GM23338 (cell line): ENCODE measurements around the gene IPO13. TPM values are rescaled to one million over a fixed set of nuclear protein-coding genes. Genes with fewer than 3 reads are reported as not detected.

ENCODE experiments used
- ATAC-seq: fragments of 200-7000 bp; cut with Tn5 transposase; 3 replicates; pipeline ENCODE4 v1.9.1; 2020
- DNase-seq: peaks from one replicate; pipeline ENCODE4 v3.0.0-alpha.2; 2015; ENCODE audit warnings: low spot score
- H2AFZ ChIP-seq: fragments of 200-600 bp; sonication (generic); 2 replicates; pipeline ENCODE4 v1.8.0; 2016; ENCODE audit warnings: antibody characterized with exemption, mild to moderate bottlenecking, moderate library complexity
- H3F3A ChIP-seq: fragments of 200-600 bp; sonication (generic); replicated peaks from 2 replicates; pipeline ENCODE4 v1.8.0; 2017; ENCODE audit warnings: antibody characterized with exemption, mixed run types, low read depth
- H3K27ac ChIP-seq: fragments of 200-600 bp; sonication (generic); 2 replicates; pipeline ENCODE4 v1.6.1; 2016; ENCODE audit warnings: low read depth
- H3K27me3 ChIP-seq: fragments of 200-600 bp; sonication (generic); 2 replicates; pipeline ENCODE4 v1.8.0; 2016; ENCODE audit warnings: mild to moderate bottlenecking, mixed run types, moderate library complexity; ENCODE audit not compliant: insufficient read depth
- H3K36me3 ChIP-seq: fragments of 200-600 bp; sonication (generic); 2 replicates; pipeline ENCODE4 v1.8.0; 2016; ENCODE audit warnings: mild to moderate bottlenecking; ENCODE audit not compliant: insufficient read depth
- H3K4me1 ChIP-seq: fragments of 200-600 bp; sonication (generic); 2 replicates; pipeline ENCODE4 v1.8.0; 2016; ENCODE audit warnings: mild to moderate bottlenecking, moderate library complexity; ENCODE audit not compliant: insufficient read depth
- H3K4me2 ChIP-seq: fragments of 200-600 bp; sonication (generic); 2 replicates; pipeline ENCODE4 v1.7.1; 2017; ENCODE audit warnings: mixed run types
- H3K4me3 ChIP-seq: fragments of 200-600 bp; sonication (generic); 2 replicates; pipeline ENCODE4 v1.6.1; 2016; ENCODE audit warnings: mixed run types
- H3K79me2 ChIP-seq: fragments of 200-600 bp; sonication (generic); replicated peaks from 2 replicates; pipeline ENCODE4 v1.8.0; 2017; ENCODE audit warnings: mild to moderate bottlenecking; ENCODE audit not compliant: insufficient read depth
- H3K9me2 ChIP-seq: fragments of 200-600 bp; sonication (generic); 2 replicates; pipeline ENCODE4 v1.8.0; 2017; ENCODE audit not compliant: insufficient read depth
- H4K20me1 ChIP-seq: fragments of 200-600 bp; sonication (generic); replicated peaks from 2 replicates; pipeline ENCODE4 v1.8.0; 2017; ENCODE audit warnings: mild to moderate bottlenecking; ENCODE audit not compliant: insufficient read depth
- H3K27ac Mint-ChIP-seq: 2 replicates; pipeline ENCODE4 v1.8.0; 2020; ENCODE audit warnings: inconsistent platforms, mild to moderate bottlenecking, moderate library complexity, mixed read lengths
- H3K27me3 Mint-ChIP-seq: 3 replicates; pipeline ENCODE4 v1.8.0; 2022; ENCODE audit warnings: low read depth, mild to moderate bottlenecking, moderate library complexity, mixed read lengths, inconsistent platforms; ENCODE audit not compliant: insufficient read depth, poor library complexity
- H3K36me3 Mint-ChIP-seq: 3 replicates; pipeline ENCODE4 v1.8.0; 2021; ENCODE audit warnings: low read depth, mild to moderate bottlenecking, inconsistent platforms, moderate library complexity, mixed read lengths
- H3K4me1 Mint-ChIP-seq: 3 replicates; pipeline ENCODE4 v1.8.0; 2020; ENCODE audit warnings: mild to moderate bottlenecking, inconsistent platforms, mixed read lengths
- H3K4me3 Mint-ChIP-seq: 3 replicates; pipeline ENCODE4 v1.8.0; 2021; ENCODE audit warnings: moderate library complexity, mild to moderate bottlenecking, inconsistent platforms, mixed read lengths
- H3K9me3 Mint-ChIP-seq: 3 replicates; pipeline ENCODE4 v1.8.0; 2020; ENCODE audit warnings: moderate library complexity, mild to moderate bottlenecking, inconsistent platforms, mixed read lengths
- CREB1 ChIP-seq: fragments of 250-450 bp; sonication (Bioruptor Pico); IDR thresholded peaks from 2 replicates; pipeline ENCODE4 v1.5.0; 2020; ENCODE audit warnings: low read depth, mild to moderate bottlenecking, moderate library complexity
- POLR2AphosphoS5 ChIP-seq: IDR thresholded peaks from 2 replicates; pipeline ENCODE4 v1.6.1; 2016; ENCODE audit warnings: antibody characterized with exemption, low read depth
- long read RNA-seq: library from polyadenylated mRNA; unstranded; transcript quantifications from one replicate; pipeline ENCODE4 v2.0.0, GENCODE V29; 2020; ENCODE audit not compliant: unreplicated experiment
- polyA plus RNA-seq: library from polyadenylated mRNA; unstranded; fragments of >200 nt; fragmentation: Nextera tagmentation; extraction: Ambion mirVana; gene quantifications from 2 replicates; pipeline ENCODE4 v1.2.1, GENCODE V29; 2016
- total RNA-seq: library from RNA; depleted of rRNA; stranded (reverse); fragments of >200 nt; shearing (Covaris generic); gene quantifications from 2 replicates; pipeline ENCODE4 v1.2.3, GENCODE V29; 2014; rRNA removed
- TF ChIP-seq, protein P1 (sequence below), 2 experiments: fragments of 200-600 bp in 1 of 2; sonication (generic) in 1 of 2; conservative IDR thresholded peaks; 2 replicates each; pipeline versions ENCODE4 v1.5.1 to v1.6.1; 2016 to 2017; ENCODE audit warnings: antibody characterized with exemption in 2 of 2, low read depth in 2 of 2, mild to moderate bottlenecking in 2 of 2, moderate library complexity in 1 of 2
- TF ChIP-seq, protein P2 (sequence below): IDR thresholded peaks from one replicate; pipeline ENCODE4 v1.6.1; 2018; ENCODE audit warnings: antibody characterized with exemption; ENCODE audit not compliant: unreplicated experiment
- TF ChIP-seq, protein P3 (sequence below): IDR thresholded peaks from 2 replicates; pipeline ENCODE4 v1.6.1; 2016; ENCODE audit warnings: antibody characterized with exemption

IPO13 gene, protein sequence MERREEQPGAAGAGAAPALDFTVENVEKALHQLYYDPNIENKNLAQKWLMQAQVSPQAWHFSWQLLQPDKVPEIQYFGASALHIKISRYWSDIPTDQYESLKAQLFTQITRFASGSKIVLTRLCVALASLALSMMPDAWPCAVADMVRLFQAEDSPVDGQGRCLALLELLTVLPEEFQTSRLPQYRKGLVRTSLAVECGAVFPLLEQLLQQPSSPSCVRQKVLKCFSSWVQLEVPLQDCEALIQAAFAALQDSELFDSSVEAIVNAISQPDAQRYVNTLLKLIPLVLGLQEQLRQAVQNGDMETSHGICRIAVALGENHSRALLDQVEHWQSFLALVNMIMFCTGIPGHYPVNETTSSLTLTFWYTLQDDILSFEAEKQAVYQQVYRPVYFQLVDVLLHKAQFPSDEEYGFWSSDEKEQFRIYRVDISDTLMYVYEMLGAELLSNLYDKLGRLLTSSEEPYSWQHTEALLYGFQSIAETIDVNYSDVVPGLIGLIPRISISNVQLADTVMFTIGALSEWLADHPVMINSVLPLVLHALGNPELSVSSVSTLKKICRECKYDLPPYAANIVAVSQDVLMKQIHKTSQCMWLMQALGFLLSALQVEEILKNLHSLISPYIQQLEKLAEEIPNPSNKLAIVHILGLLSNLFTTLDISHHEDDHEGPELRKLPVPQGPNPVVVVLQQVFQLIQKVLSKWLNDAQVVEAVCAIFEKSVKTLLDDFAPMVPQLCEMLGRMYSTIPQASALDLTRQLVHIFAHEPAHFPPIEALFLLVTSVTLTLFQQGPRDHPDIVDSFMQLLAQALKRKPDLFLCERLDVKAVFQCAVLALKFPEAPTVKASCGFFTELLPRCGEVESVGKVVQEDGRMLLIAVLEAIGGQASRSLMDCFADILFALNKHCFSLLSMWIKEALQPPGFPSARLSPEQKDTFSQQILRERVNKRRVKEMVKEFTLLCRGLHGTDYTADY
- total RNA-seq (17.9 and 22.8 TPM in 2 replicates), polyA plus RNA-seq (10.4 and 12.5 TPM in 2 replicates)
- long read RNA-seq, partial matches to known transcripts: 1 of 1 reads
- long read RNA-seq, other reads (novel, unspliced or antisense): 0 of 1 reads

DNA sequence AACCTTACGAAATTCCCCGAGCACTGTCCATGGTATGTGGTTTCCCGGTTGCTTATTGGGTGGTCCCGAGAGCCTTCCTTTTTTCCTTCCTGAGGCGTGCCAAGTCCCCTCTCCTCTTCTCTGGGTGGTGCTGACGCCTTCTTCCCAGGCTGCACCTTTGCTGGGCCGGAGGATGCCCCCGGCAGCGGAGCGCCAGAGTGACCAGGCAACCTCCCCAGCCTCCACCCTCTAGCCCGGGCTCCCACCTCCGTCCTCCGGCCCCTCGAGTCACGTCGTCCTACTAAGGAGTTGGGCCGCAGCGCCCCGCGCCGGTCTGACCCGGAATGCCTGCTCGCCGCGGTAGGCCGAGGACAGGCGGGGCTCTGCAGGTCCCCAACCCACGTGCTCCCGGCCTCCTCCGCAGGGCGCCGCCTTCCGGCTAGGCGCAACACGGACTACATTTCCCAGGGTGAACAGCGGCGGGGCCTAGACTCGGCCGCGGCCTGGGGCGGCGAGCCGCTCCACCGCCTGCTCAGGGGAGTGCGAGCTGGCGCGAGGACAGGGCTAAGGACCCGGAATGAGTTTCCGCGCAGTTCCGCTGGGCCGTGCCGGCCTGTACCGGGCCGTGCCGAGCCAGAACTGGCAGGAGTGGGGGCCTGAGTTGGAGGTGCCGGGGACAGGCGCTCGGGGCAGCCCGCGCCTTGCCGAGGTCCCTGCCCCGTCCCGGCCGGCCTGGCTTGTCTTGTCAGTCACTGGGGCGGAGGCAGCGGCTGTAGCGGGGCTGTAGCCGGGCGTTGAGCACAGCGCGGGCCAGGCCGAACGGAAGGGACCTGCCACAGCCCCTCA lies at the start of gene IPO13:
Gene IPO13, plus strand, starts transcription at position 715 of the 825 bp plus-strand sequence. CDS start 651 bp downstream, outside the sequence.
- no peaks in the 10 kb centered on the region for H3K27me3 ChIP-seq
- peak within 1 kb of the TSS; percentile 88 for H3K4me3 ChIP-seq
- peak within 1 kb of the TSS; percentile 88 for H3K4me3 Mint-ChIP-seq
- no peaks in the 10 kb centered on the region for H3K9me2 ChIP-seq
- H4K20me1 ChIP-seq: no peaks in the 10 kb centered on the region; the same call in 1 of the 2 replicates
- ATAC-seq: peak; percentile 89
- H3K4me2 ChIP-seq: peak within 1 kb of the TSS; percentile 97
- H3K36me3 Mint-ChIP-seq: no peaks in the 10 kb centered on the region; the same call in 2 of the 3 replicates
- H3K79me2 ChIP-seq: no peaks in the 10 kb centered on the region; the same call in 1 of the 2 replicates
- peak; percentile 99 for DNase-seq
- H3K27ac Mint-ChIP-seq: peak within 1 kb of the TSS; percentile 96
- peak within 1 kb of the TSS; percentile 98 for H3K27ac ChIP-seq
- no peaks in the 10 kb centered on the region for H3K36me3 ChIP-seq
- TF ChIP-seq, protein P1, sequence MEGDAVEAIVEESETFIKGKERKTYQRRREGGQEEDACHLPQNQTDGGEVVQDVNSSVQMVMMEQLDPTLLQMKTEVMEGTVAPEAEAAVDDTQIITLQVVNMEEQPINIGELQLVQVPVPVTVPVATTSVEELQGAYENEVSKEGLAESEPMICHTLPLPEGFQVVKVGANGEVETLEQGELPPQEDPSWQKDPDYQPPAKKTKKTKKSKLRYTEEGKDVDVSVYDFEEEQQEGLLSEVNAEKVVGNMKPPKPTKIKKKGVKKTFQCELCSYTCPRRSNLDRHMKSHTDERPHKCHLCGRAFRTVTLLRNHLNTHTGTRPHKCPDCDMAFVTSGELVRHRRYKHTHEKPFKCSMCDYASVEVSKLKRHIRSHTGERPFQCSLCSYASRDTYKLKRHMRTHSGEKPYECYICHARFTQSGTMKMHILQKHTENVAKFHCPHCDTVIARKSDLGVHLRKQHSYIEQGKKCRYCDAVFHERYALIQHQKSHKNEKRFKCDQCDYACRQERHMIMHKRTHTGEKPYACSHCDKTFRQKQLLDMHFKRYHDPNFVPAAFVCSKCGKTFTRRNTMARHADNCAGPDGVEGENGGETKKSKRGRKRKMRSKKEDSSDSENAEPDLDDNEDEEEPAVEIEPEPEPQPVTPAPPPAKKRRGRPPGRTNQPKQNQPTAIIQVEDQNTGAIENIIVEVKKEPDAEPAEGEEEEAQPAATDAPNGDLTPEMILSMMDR (conservative IDR thresholded peaks at IDR 0.05; ENCODE audit: low read depth in 2 of 2): peak; percentile 61 to 84
- TF ChIP-seq POLR2AphosphoS5 (peak; percentile 85), CREB1 (CRISPR knock-in tag) (no peak; the same call in 1 of the 2 replicates)
- TF ChIP-seq, protein P2, sequence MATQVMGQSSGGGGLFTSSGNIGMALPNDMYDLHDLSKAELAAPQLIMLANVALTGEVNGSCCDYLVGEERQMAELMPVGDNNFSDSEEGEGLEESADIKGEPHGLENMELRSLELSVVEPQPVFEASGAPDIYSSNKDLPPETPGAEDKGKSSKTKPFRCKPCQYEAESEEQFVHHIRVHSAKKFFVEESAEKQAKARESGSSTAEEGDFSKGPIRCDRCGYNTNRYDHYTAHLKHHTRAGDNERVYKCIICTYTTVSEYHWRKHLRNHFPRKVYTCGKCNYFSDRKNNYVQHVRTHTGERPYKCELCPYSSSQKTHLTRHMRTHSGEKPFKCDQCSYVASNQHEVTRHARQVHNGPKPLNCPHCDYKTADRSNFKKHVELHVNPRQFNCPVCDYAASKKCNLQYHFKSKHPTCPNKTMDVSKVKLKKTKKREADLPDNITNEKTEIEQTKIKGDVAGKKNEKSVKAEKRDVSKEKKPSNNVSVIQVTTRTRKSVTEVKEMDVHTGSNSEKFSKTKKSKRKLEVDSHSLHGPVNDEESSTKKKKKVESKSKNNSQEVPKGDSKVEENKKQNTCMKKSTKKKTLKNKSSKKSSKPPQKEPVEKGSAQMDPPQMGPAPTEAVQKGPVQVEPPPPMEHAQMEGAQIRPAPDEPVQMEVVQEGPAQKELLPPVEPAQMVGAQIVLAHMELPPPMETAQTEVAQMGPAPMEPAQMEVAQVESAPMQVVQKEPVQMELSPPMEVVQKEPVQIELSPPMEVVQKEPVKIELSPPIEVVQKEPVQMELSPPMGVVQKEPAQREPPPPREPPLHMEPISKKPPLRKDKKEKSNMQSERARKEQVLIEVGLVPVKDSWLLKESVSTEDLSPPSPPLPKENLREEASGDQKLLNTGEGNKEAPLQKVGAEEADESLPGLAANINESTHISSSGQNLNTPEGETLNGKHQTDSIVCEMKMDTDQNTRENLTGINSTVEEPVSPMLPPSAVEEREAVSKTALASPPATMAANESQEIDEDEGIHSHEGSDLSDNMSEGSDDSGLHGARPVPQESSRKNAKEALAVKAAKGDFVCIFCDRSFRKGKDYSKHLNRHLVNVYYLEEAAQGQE: peak; percentile 81
- TF ChIP-seq, protein P3, sequence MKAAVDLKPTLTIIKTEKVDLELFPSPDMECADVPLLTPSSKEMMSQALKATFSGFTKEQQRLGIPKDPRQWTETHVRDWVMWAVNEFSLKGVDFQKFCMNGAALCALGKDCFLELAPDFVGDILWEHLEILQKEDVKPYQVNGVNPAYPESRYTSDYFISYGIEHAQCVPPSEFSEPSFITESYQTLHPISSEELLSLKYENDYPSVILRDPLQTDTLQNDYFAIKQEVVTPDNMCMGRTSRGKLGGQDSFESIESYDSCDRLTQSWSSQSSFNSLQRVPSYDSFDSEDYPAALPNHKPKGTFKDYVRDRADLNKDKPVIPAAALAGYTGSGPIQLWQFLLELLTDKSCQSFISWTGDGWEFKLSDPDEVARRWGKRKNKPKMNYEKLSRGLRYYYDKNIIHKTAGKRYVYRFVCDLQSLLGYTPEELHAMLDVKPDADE: peak; percentile 91
- H3K9me3 Mint-ChIP-seq: no peaks in the 10 kb centered on the region
- H3F3A ChIP-seq: 0 out of 2 replicates have a peak, but pooled peaks cover 7% of the 10 kb centered on the region
- peak within 1 kb of the TSS; percentile 95 for H2AFZ ChIP-seq
- H3K4me1 Mint-ChIP-seq: peaks cover 31% of the 10 kb centered on the region
- H3K4me1 ChIP-seq: peaks cover 5% of the 10 kb centered on the region
- H3K27me3 Mint-ChIP-seq: peaks cover 7% of the 10 kb centered on the region
